HCT116 (cell line): ENCODE measurements around the gene DOC2A.

Experiments
- ATF3 ChIP-seq: IDR thresholded peaks from 2 replicates; pipeline ENCODE4 v1.6.1; 2012
- CTCF ChIP-seq, 3 experiments: fragments of 200-600 bp in 1 of 3; sonication (generic) in 1 of 3; IDR thresholded peaks in 2 of 3; conservative IDR thresholded peaks in 1 of 3; 2 replicates each; pipeline ENCODE4 v1.5.1; 2012 to 2017; ENCODE audit warnings: low read depth in 2 of 3, low read length in 2 of 3, antibody characterized with exemption in 1 of 3, borderline replicate concordance in 1 of 3, control low read depth in 1 of 3, mild to moderate bottlenecking in 1 of 3, mixed read lengths in 1 of 3, mixed run types in 1 of 3, moderate library complexity in 1 of 3; ENCODE audit not compliant: insufficient read depth in 1 of 3
- ELF1 ChIP-seq: IDR thresholded peaks from 2 replicates; pipeline ENCODE4 v1.6.1; 2012; ENCODE audit warnings: low read depth, borderline replicate concordance
- JUND ChIP-seq: IDR thresholded peaks from 2 replicates; pipeline ENCODE4 v1.6.1; 2012
- MAX ChIP-seq: IDR thresholded peaks from 2 replicates; pipeline ENCODE4 v1.6.1; 2012
- POLR2A ChIP-seq: IDR thresholded peaks from 2 replicates; pipeline ENCODE4 v1.7.0; 2011; ENCODE audit warnings: borderline replicate concordance; ENCODE audit not compliant: insufficient read depth, insufficient read length; ENCODE audit errors: extremely low read depth
- POLR2AphosphoS5 ChIP-seq: IDR thresholded peaks from 2 replicates; pipeline ENCODE4 v1.6.1; 2011; ENCODE audit warnings: mild to moderate bottlenecking, low read depth, low read length, moderate library complexity
- REST ChIP-seq: IDR thresholded peaks from 2 replicates; pipeline ENCODE4 v1.6.1; 2012; ENCODE audit warnings: low read depth
- YY1 ChIP-seq: IDR thresholded peaks from 2 replicates; pipeline ENCODE4 v1.6.1; 2011; ENCODE audit warnings: low read length, low read depth, moderate library complexity, mild to moderate bottlenecking; ENCODE audit not compliant: insufficient replicate concordance; ENCODE audit errors: extremely low read depth
- ZBTB33 ChIP-seq: IDR thresholded peaks from 2 replicates; pipeline ENCODE4 v1.6.1; 2011; ENCODE audit warnings: mild to moderate bottlenecking, low read length, moderate library complexity; ENCODE audit not compliant: insufficient replicate concordance; ENCODE audit errors: extremely low read depth
- ZFX ChIP-seq: fragments of 450-650 bp; IDR thresholded peaks from 2 replicates; pipeline ENCODE4 v1.6.1; 2017
- ZNF274 ChIP-seq: fragments of 200-500 bp; sonication (Bioruptor generic); IDR thresholded peaks from 2 replicates; pipeline ENCODE4 v1.6.1; 2014; ENCODE audit warnings: mild to moderate bottlenecking, low read depth, low read length, inconsistent platforms

- no peak for TF ChIP-seq CTCF (IDR thresholded peaks at IDR 0.05 in 2 of 3, conservative IDR thresholded peaks at IDR 0.05 in 1 of 3; ENCODE audit: borderline replicate concordance in 1 of 3, insufficient read depth in 1 of 3, low read depth in 2 of 3, low read length in 2 of 3)
- TF ChIP-seq POLR2AphosphoS5: no peak
- no peak for TF ChIP-seq ATF3
- TF ChIP-seq REST: no peak
- TF ChIP-seq MAX: no peak
- no peak for TF ChIP-seq POLR2A
- no peak for TF ChIP-seq JUND
- TF ChIP-seq ZFX: no peak
- no peak for TF ChIP-seq YY1
- no peak for TF ChIP-seq ELF1
- no peak for TF ChIP-seq ZNF274
- TF ChIP-seq ZBTB33: no peak
Observed at GRCh38 chr16:29996766-29997250, 14.0 kb downstream of the DOC2A start.
